CD14-positive monocyte (primary cell): Measurements from ENCODE around the gene LDAH. TPM values are rescaled to one million over a fixed set of nuclear protein-coding genes. Genes with fewer than 3 reads are reported as not detected.
A peak's percentile ranks its signal among the peaks of the same experiment; 100 is the strongest.

Source experiments
- DNase-seq, 3 donors: peaks; one replicate each; pipeline ENCODE4 v3.0.0-alpha.2; 2011 to 2022
- H2AFZ ChIP-seq: 2 replicates; pipeline ENCODE4 v1.6.0; 2012; ENCODE audit warnings: mild to moderate bottlenecking, low read depth, low read length, inconsistent platforms; ENCODE audit not compliant: insufficient read depth, poor library complexity, severe bottlenecking
- H3K27ac ChIP-seq, 2 donors: 1 replicate in 1 of 2; 2 replicates in 1 of 2; pipeline ENCODE4 v1.5.1; 2012 to 2013; ENCODE audit warnings: low read length in 2 of 2, control low read depth in 1 of 2, inconsistent platforms in 1 of 2, low read depth in 1 of 2, mild to moderate bottlenecking in 1 of 2
- H3K27me3 ChIP-seq, 2 donors: one replicate each; pipeline versions ENCODE4 v1.6.0 to v1.6.1; 2011 to 2013; ENCODE audit warnings: low read length in 2 of 2; ENCODE audit not compliant: control insufficient read depth in 2 of 2, insufficient read depth in 2 of 2
- H3K36me3 ChIP-seq, 2 donors: replicated peaks in 1 of 2; 1 replicate in 1 of 2; 2 replicates in 1 of 2; pipeline versions ENCODE4 v1.5.1 to v1.6.1; 2012 to 2013; ENCODE audit warnings: low read length in 2 of 2, control low read depth in 1 of 2, inconsistent platforms in 1 of 2, mild to moderate bottlenecking in 1 of 2; ENCODE audit not compliant: insufficient read depth in 2 of 2, control insufficient read depth in 1 of 2
- H3K4me1 ChIP-seq, 2 donors: 1 replicate in 1 of 2; 2 replicates in 1 of 2; pipeline versions ENCODE4 v1.5.1 to v1.6.1; 2012 to 2013; ENCODE audit warnings: low read length in 2 of 2, control low read depth in 1 of 2, inconsistent platforms in 1 of 2, mild to moderate bottlenecking in 1 of 2, moderate library complexity in 1 of 2; ENCODE audit not compliant: insufficient read depth in 2 of 2, control insufficient read depth in 1 of 2
- H3K4me2 ChIP-seq: replicated peaks from 2 replicates; pipeline ENCODE3; 2012; ENCODE audit warnings: low read length, moderate library complexity, mild to moderate bottlenecking; ENCODE audit not compliant: poor library complexity, severe bottlenecking; ENCODE audit errors: extremely low read depth
- H3K4me3 ChIP-seq, 3 experiments: fragments of 200-600 bp in 1 of 3; sonication (generic) in 1 of 3; replicated peaks in 1 of 3; 1 replicate in 2 of 3; 2 replicates in 1 of 3; pipeline ENCODE4 v1.5.1; 2011 to 2013; ENCODE audit warnings: low read length in 3 of 3, mild to moderate bottlenecking in 3 of 3, control low read depth in 2 of 3, low read depth in 2 of 3, inconsistent platforms in 1 of 3, moderate library complexity in 1 of 3
- H3K79me2 ChIP-seq: 2 replicates; pipeline ENCODE4 v1.6.0; 2012; ENCODE audit warnings: mild to moderate bottlenecking, control low read depth, inconsistent platforms, low read length, moderate library complexity; ENCODE audit not compliant: insufficient read depth
- H3K9ac ChIP-seq: 2 replicates; pipeline ENCODE4 v1.6.0; 2017; ENCODE audit warnings: low read length, mild to moderate bottlenecking; ENCODE audit not compliant: insufficient read depth, poor library complexity, severe bottlenecking
- H3K9me3 ChIP-seq, 2 donors: replicated peaks in 1 of 2; 1 replicate in 1 of 2; 2 replicates in 1 of 2; pipeline versions ENCODE4 v1.5.1 to v1.6.1; 2012 to 2013; ENCODE audit warnings: low read length in 2 of 2, control low read depth in 1 of 2; ENCODE audit not compliant: control insufficient read depth in 1 of 2, insufficient read depth in 1 of 2
- H4K20me1 ChIP-seq: 2 replicates; pipeline ENCODE4 v1.6.0; 2012; ENCODE audit warnings: mild to moderate bottlenecking, low read length, control low read depth, moderate library complexity; ENCODE audit not compliant: insufficient read depth
- H3K27ac Mint-ChIP-seq, 7 donors: one replicate each; pipeline ENCODE4 v1.8.0; 2020; ENCODE audit warnings: mild to moderate bottlenecking in 7 of 7, mixed read lengths in 7 of 7, moderate library complexity in 6 of 7, inconsistent platforms in 2 of 7
- H3K27me3 Mint-ChIP-seq, 3 donors: one replicate each; pipeline ENCODE4 v1.8.0; 2021 to 2022; ENCODE audit warnings: low read depth in 3 of 3, mild to moderate bottlenecking in 3 of 3, mixed read lengths in 3 of 3, moderate library complexity in 3 of 3, inconsistent platforms in 1 of 3
- H3K36me3 Mint-ChIP-seq, 2 donors: one replicate each; pipeline ENCODE4 v1.8.0; 2020; ENCODE audit warnings: mixed read lengths in 2 of 2, inconsistent platforms in 1 of 2, mild to moderate bottlenecking in 1 of 2
- H3K4me1 Mint-ChIP-seq: one replicate; pipeline ENCODE4 v1.8.0; 2020; ENCODE audit warnings: mild to moderate bottlenecking, mixed read lengths
- H3K4me3 Mint-ChIP-seq, 2 donors: one replicate each; pipeline ENCODE4 v1.8.0; 2020; ENCODE audit warnings: mild to moderate bottlenecking in 2 of 2, mixed read lengths in 2 of 2, moderate library complexity in 1 of 2
- H3K9me3 Mint-ChIP-seq, 7 donors: one replicate each; pipeline ENCODE4 v1.8.0; 2020 to 2022; ENCODE audit warnings: mixed read lengths in 7 of 7, mild to moderate bottlenecking in 6 of 7, moderate library complexity in 6 of 7, inconsistent platforms in 2 of 7
- WGBS: methylation state at CpG from one replicate; pipeline ENCODE4 v1.1.5; 2013; ENCODE audit warnings: missing lambda C conversion rate; ENCODE audit not compliant: insufficient coverage; 5-methylcytosine and 5-hydroxymethylcytosine counted together
- intact Hi-C, 2 donors: fragments of 100-400 bp; cut with micrococcal nuclease; formaldehyde crosslinking; loops; one replicate each; pipeline versions ENCODE4 v1.15.0 to v1.15.1; 2023
- polyA plus RNA-seq, 3 donors: library from polyadenylated mRNA; depleted of rRNA in 1 of 3; unstranded in 2 of 3; stranded (reverse) in 1 of 3; fragments of 300-500 nt in 2 of 3; fragments of >200 nt in 1 of 3; fragmentation: Illumina TruSeq in 2 of 3; gene quantifications; 1 replicate in 2 of 3; 2 replicates in 1 of 3; pipeline ENCODE4 v1.2.3, GENCODE V29; 2012 to 2021
- TF ChIP-seq, protein P1 (sequence below): fragments of 200-600 bp; IDR thresholded peaks from one replicate; pipeline ENCODE4 v1.8.0; 2022; ENCODE audit warnings: antibody characterized with exemption, mild to moderate bottlenecking

Gene LDAH
- polyA plus RNA-seq, 3 donors = 3.7 to 5.7 (median 5.0) TPM

- Mint-ChIP-seq H3K27ac (peak overlapping the region in 3 of 7 donors; percentile 15 to 40 (median 31)), H3K27me3 (peaks cover 26 to 30% (median 29%) of the 10 kb centered on the region in 3 donors), H3K4me3 (no peak overlapping the region), H3K9me3 (peaks cover 0 to 4% (median 0%) of the 10 kb centered on the region in 7 donors), H3K4me1 (peaks cover 4% of the 10 kb centered on the region), H3K36me3 (peaks cover 17 to 18% of the 10 kb centered on the region in 2 donors)
- H3K36me3 ChIP-seq = no peaks in the 10 kb centered on the region
- H2AFZ ChIP-seq = no peak overlapping the region
- H3K4me2 ChIP-seq = no peak overlapping the region
- H3K9me3 ChIP-seq = no peaks in the 10 kb centered on the region
- H3K4me3 ChIP-seq = no peak overlapping the region
- peaks cover 8 to 20% of the 10 kb centered on the region in 2 donors for H3K27me3 ChIP-seq
- no peaks in the 10 kb centered on the region for H3K4me1 ChIP-seq
- H3K27ac ChIP-seq = no peak overlapping the region
- H4K20me1 ChIP-seq = no peaks in the 10 kb centered on the region
- no peaks in the 10 kb centered on the region for H3K79me2 ChIP-seq
- DNase-seq = no peak
- H3K9ac ChIP-seq = no peak overlapping the region
- TF ChIP-seq, protein P1, sequence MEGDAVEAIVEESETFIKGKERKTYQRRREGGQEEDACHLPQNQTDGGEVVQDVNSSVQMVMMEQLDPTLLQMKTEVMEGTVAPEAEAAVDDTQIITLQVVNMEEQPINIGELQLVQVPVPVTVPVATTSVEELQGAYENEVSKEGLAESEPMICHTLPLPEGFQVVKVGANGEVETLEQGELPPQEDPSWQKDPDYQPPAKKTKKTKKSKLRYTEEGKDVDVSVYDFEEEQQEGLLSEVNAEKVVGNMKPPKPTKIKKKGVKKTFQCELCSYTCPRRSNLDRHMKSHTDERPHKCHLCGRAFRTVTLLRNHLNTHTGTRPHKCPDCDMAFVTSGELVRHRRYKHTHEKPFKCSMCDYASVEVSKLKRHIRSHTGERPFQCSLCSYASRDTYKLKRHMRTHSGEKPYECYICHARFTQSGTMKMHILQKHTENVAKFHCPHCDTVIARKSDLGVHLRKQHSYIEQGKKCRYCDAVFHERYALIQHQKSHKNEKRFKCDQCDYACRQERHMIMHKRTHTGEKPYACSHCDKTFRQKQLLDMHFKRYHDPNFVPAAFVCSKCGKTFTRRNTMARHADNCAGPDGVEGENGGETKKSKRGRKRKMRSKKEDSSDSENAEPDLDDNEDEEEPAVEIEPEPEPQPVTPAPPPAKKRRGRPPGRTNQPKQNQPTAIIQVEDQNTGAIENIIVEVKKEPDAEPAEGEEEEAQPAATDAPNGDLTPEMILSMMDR = no peak
- WGBS = 89% methylated on average over 10 of the region's 15 CpGs
- intact Hi-C loops = no loop called here
These were observed 145.4 kb downstream of the LDAH start for GRCh38 chr2:20677301-20678085.

- peaks cover 0 to 13% (median 0%) of the 10 kb centered on the region in 7 donors for H3K9me3 Mint-ChIP-seq
- intact Hi-C loops = no loop called here
These were observed 146.3 kb downstream of the LDAH start for GRCh38 chr2:20676353-20677215.

More at GRCh38 chr2:20676353-20677215, 146.3 kb downstream of the LDAH start:
- H3K36me3 Mint-ChIP-seq = peaks cover 8% of the 10 kb centered on the region in 2 donors
- Histone ChIP-seq H3K27me3 (peaks cover 11 to 28% of the 10 kb centered on the region in 2 donors), H3K4me3 (no peak overlapping the region), H3K9ac (no peak overlapping the region), H3K9me3 (no peaks in the 10 kb centered on the region), H3K4me1 (no peaks in the 10 kb centered on the region), H3K79me2 (no peaks in the 10 kb centered on the region), H4K20me1 (no peaks in the 10 kb centered on the region), H3K36me3 (no peaks in the 10 kb centered on the region), H3K4me2 (no peak overlapping the region), H3K27ac (no peak overlapping the region), H2AFZ (no peak overlapping the region)
- H3K4me1 Mint-ChIP-seq = peaks cover 8% of the 10 kb centered on the region
- H3K27ac Mint-ChIP-seq = peak overlapping the region in 1 of 7 donors; percentile 64
- no peak overlapping the region for H3K4me3 Mint-ChIP-seq
- WGBS = 83% methylated on average over 9 of the region's 12 CpGs
- TF ChIP-seq, protein P1 = no peak
- no peak for DNase-seq
- H3K27me3 Mint-ChIP-seq = peaks cover 35 to 39% (median 39%) of the 10 kb centered on the region in 3 donors
